ENCODE data around the gene NF1. TPM values are rescaled to one million over a fixed set of nuclear protein-coding genes. Genes with fewer than 3 reads are reported as not detected.

The NF1 gene
- total and polyA plus RNA-seq, 2 of the 13 experiments (the other 11 are each of a cell fraction or from before 2014, with no cell fraction given) = 21.5 to 26.5 TPM

- POLR2A ChIA-PET = no interaction called here
- in situ Hi-C loops (cut with HindIII; ENCODE audit: extremely low pct_ligation_motif_present, low pct_unique_long_range_greater_than_20kb) = no loop called here
- FAIRE-seq = no peak
Measured at GRCh38 chr17:31085563-31085962, 9.2 kb upstream of the NF1 start.

GRCh38 chr17:31089471-31089870, 5.3 kb upstream of the NF1 start:
- no peaks in the 10 kb centered on the region for H3K9me3 ChIP-seq (ENCODE audit: low read length)
- 60% methylated on average over 3 of the region's 3 CpGs for WGBS (ENCODE audit: low lambda C conversion rate)
- DNase-seq (ENCODE audit: low spot score) = no peak
- no peak overlapping the region for H3K9ac ChIP-seq (ENCODE audit: insufficient read depth, low read depth, low read length)
- no peak for ATAC-seq
- no peak overlapping the region for H3K27ac ChIP-seq (ENCODE audit: extremely low read length, insufficient read depth, low read length)
- H4K20me1 ChIP-seq (ENCODE audit: insufficient read depth, low read length) = no peaks in the 10 kb centered on the region
- FAIRE-seq = no peak
- H3K4me3 ChIP-seq (replicated peaks in 1 of 3; ENCODE audit: insufficient read depth in 1 of 3, low read depth in 2 of 3, low read length in 3 of 3) = no peak overlapping the region
- intact Hi-C loops (cut with micrococcal nuclease; ENCODE audit: unreplicated experiment) (no loop called here), in situ Hi-C loops (cut with HindIII; ENCODE audit: extremely low pct_ligation_motif_present, low pct_unique_long_range_greater_than_20kb) (no loop called here)
- no peak overlapping the region for H2AFZ ChIP-seq (ENCODE audit: low read length)
- H3K79me2 ChIP-seq (ENCODE audit: insufficient read depth, low read length) = no peaks in the 10 kb centered on the region
- peaks cover 31% of the 10 kb centered on the region for H3K4me1 ChIP-seq (ENCODE audit: insufficient read depth, low read length)
- CTCF ChIA-PET (ENCODE audit: low intra/inter-chr PET ratio, low total read pairs) = no interaction called here
- no peaks in the 10 kb centered on the region for H3K36me3 ChIP-seq (replicated peaks in 1 of 2; ENCODE audit: control insufficient read depth in 1 of 2, insufficient read depth in 2 of 2, low read length in 2 of 2)
- no peaks in the 10 kb centered on the region for H3K27me3 ChIP-seq (ENCODE audit: control insufficient read depth in 1 of 2, insufficient read depth in 2 of 2, low read length in 2 of 2)
- H3K4me2 ChIP-seq (ENCODE audit: low read depth, low read length) = no peak overlapping the region
- TF ChIP-seq ZBTB40 (IDR thresholded peaks at IDR 0.05) (no peak), ZBTB40 (CRISPR knock-in tag; IDR thresholded peaks at IDR 0.05) (no peak), NFRKB (IDR thresholded peaks at IDR 0.05) (no peak), ZIK1 (CRISPR knock-in tag; IDR thresholded peaks at IDR 0.05; ENCODE audit: borderline replicate concordance, low read depth) (no peak), IKZF1 (IDR thresholded peaks at IDR 0.05) (no peak), ONECUT2 (CRISPR knock-in tag; IDR thresholded peaks at IDR 0.05) (no peak)
- no TSS peak for BruUV-seq (replicated peaks)
- POLR2A ChIA-PET = no interaction called here

More at GRCh38 chr17:31085563-31085962, 9.2 kb upstream of the NF1 start:
- no peaks in the 10 kb centered on the region for H3K27me3 ChIP-seq (ENCODE audit: control insufficient read depth in 1 of 2, insufficient read depth in 2 of 2, low read length in 2 of 2)
- BruUV-seq (replicated peaks) = no TSS peak
- CTCF ChIA-PET (ENCODE audit: low intra/inter-chr PET ratio, low total read pairs) = no interaction called here
- H3K4me2 ChIP-seq (ENCODE audit: low read depth, low read length) = no peak overlapping the region
- H3K9me3 ChIP-seq (ENCODE audit: low read length) = no peaks in the 10 kb centered on the region
- no peak overlapping the region for H3K9ac ChIP-seq (ENCODE audit: insufficient read depth, low read depth, low read length)
- TF ChIP-seq HDAC6 (IDR thresholded peaks at IDR 0.05; ENCODE audit: low read depth, low read length) = no peak
- no peak; the same call in 2 of the 3 replicates for ATAC-seq
- H2AFZ ChIP-seq (ENCODE audit: low read length) = no peak overlapping the region
- no peak overlapping the region for H3K4me3 ChIP-seq (replicated peaks in 1 of 3; ENCODE audit: insufficient read depth in 1 of 3, low read depth in 2 of 3, low read length in 3 of 3)
- 17% methylated on average over 2 of the region's 2 CpGs for WGBS (ENCODE audit: low lambda C conversion rate)
- H3K4me1 ChIP-seq (ENCODE audit: insufficient read depth, low read length) = peaks cover 25% of the 10 kb centered on the region
- intact Hi-C loops (cut with micrococcal nuclease; ENCODE audit: unreplicated experiment) = no loop called here
- DNase-seq (ENCODE audit: low spot score) = no peak
- H3K79me2 ChIP-seq (ENCODE audit: insufficient read depth, low read length) = no peaks in the 10 kb centered on the region
- H3K36me3 ChIP-seq (replicated peaks in 1 of 2; ENCODE audit: control insufficient read depth in 1 of 2, insufficient read depth in 2 of 2, low read length in 2 of 2) = no peaks in the 10 kb centered on the region
- H4K20me1 ChIP-seq (ENCODE audit: insufficient read depth, low read length) = no peaks in the 10 kb centered on the region
- no peak overlapping the region for H3K27ac ChIP-seq (ENCODE audit: extremely low read length, insufficient read depth, low read length)
